Endometrium (tissue), 2 donors: ENCODE results near the gene ABCA6.

Experiments
- FAIRE-seq: peaks from 2 replicates; lab custom pipeline; 2012; peaks lifted over from hg19 to GRCh38; lab: Jason Lieb, UNC
- donor health status: control.
- donor health status: control.

Gene ABCA6

DNA sequence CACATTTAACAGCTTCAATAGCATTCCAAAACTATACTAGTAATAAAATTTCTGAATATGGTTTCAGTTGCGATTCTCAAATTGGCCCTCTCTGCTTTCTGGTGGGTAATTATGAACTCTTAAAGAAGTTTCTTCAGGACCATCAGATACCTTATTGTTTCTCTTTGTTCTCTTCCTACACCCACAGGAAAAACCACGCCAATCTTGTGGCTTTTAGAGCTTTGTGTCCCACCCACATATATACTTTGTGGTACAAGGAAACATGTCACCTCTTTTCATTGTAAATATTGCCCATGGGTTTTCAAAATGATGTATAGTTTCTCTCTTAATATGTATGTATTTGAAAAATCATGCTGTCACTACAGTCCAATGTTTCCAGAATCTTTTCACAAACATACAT lies 93.1 kb downstream of the ABCA6 start:
- no peak for FAIRE-seq

DNA sequence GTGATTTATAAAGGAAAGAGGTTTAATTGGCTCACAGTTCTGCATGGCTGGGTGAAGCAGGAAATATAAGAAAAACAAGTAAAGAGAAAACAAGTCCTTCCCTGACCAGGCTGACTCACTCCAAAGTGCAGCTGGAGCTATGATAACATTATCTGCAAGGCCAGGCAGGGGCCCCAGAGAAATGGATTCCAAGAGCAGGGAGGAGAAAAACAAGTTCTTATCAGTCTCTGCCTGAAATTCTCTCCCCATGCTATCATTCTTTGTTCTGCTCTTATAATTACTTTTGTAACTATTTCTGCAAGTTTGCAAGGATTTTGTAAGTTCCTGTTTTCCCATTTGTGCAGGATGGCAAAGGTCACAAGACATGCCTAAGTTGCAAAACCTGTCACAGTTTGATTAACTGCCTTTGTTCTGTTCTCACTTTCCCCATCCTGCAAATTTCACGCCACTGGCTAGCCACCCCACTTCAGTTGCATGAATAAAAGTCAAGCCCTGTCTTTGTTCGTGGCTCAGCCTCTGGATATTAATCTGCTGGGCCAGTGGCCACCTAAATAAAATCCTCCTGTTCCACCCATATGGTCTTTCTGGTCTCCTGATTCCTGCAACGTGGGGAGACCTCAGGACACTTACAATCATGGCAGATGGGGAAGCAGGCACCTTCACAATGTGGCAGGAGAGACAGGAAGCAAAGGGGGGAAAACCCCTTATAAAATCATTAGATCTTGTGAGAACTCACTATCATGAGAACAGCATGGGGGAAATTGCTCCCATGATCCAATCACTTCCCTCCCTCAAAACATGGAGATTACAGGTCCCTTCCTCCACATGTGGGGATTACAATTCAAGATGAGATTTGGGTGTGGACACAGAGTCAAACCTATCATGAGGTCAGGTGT lies 94.1 kb downstream of the ABCA6 start:
- FAIRE-seq: peak; percentile 50

DNA sequence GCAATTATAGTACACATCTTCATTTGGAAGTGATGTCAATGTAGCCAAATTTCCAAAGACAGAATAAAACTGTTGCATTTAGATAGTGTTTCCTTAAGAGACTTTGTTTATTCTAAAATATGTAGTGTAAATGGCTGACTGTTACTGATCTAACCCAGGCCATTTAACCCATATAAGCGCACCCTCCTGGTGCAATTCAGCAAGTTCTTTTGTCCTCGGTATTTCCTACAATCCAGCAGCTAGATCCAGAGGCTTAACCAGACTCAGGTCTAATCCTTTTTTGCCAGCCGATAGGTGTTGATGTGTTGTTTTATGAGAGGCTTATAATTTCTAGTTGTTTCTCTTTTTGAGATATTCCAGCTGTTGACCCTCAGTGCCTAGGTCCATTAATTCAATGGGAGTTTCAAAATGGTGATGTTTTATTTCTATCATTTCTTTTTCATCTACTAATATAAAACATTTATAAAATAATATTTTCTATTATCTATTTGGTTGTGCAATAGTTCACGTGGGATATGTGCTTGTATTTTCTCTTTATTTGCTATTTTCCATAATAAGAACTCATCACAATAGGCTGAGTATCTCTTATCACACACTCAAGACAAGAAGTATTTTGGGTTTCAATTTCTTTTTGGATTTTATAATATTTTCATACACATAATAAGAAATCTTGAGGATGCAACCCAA lies 95.4 kb downstream of the ABCA6 start:
- no peak for FAIRE-seq

DNA sequence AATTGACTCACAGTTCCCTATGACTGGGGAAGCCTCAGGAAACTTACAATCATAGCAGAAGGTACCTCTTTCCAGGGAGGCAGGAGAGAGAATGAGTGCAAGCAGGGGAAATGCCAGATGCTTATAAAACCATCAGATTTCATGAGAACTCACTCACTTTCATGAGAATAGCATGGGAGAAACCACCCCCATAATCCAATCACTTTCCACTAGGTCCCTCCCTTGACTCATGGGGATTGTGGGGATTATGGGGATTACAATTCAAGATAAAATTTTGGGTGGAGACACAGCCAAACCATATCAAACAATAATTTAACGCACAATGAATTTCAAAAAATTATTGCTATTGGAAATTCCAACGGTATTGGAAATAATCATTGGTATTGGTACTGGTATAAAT lies 96.0 kb downstream of the ABCA6 start:
- FAIRE-seq: no peak

DNA sequence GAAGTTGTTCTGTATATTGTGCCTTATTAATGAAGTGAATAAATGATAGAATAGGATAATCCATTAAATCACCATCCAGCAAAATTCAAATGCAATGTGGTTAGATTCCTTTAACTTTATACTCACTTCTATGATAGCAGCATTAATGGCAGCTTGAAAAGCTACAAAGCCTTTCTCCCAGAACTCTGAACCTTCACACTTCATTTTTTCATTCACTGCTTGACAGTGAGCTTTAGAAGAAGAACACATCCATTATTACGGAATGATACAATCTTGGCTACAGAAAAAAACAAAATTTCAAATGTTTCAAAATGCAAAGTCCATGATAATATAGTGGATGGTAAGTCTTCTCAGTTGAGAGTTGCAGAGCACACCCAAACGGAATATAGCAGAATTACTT lies 97.3 kb downstream of the ABCA6 start:
- no peak for FAIRE-seq

DNA sequence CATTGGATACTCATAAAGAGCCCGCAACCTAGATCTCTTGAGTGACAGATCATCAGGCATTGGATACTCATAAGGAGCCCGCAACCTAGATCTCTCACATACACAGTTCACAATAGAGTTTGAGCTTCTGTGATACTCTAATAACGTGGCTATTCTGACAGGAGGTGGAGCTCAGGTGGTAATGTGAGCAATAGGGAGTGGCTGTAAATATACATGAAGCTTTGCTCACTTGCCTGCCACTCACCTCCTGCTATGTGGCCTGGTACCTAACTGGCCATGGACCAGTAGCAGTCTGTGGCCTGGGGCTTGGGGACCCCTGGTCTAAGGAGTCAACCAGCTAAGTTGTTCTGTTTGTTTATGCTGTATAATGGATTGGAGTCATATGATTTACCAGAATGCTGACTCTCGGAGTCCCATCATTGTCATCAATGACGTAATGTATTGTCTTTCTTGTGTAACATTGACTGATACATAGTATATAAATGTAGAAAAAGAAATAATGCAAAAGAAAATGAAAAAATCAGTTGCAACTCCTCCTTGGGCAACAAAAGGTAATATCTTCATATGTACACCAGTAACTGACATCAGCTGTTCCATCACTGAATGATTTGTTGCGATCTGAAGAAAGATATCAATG lies 98.5 kb downstream of the ABCA6 start:
- no peak for FAIRE-seq

DNA sequence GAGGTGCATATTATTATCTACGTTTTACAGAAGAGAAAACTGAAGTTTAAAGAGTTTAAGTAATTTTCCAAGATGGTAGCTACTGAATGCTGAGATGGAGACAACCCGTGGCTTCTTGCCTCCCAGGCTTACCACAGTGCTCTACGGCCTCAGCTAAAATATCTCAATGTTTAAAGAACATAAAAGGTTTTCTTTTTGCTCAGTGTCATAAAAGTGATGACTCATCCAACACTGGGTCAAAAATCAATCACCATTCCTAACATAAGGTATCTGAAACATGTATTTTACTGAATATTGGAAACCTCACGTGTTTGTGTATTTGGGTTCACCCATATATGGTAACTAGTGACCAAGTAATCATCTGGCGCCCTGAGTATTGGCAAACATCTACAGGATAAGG lies 99.4 kb downstream of the ABCA6 start:
- no peak for FAIRE-seq

DNA sequence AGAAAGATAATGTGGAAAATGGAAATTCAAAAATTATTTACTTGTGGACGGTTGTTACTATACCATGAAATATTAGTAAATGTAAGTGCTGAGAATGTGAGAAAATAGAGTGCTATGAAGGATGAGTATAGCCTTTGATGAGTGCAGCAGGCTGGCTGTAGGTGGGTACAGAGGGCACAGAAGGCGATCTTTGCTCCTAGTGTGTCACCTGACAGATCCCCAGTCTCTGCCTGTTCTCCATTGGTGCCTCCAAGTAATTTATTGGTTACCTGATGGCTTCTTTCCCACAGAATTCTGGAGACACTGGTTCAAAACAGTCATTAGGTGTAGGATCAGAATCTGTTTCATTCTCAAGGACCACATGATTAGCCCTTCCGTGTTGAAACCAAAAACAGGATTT lies 109.9 kb downstream of the ABCA6 start:
- FAIRE-seq: no peak

DNA sequence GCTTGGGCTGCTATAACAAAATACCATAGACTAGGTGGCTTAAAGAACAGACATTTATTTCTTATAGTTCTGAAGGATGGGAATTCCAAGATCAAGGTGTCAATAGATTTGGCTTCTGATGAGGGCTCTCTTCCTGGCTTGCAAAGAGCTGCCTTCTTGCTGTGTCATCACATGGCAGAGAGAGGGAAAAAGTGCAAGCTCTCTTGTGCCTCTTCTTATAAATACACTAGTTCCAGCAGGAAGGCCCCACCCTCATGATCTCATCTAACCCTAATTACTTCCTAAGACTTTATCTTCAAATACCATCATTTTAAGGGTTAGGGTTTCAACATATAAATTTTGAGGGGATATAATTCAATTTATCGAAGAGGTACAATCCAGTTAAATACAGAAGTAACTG lies 111.5 kb downstream of the ABCA6 start:
- FAIRE-seq: no peak
